AG08395 (cell line): ENCODE data around the gene ZBTB38.

Source experiments
- DNase-seq: peaks from one replicate; pipeline ENCODE4 v3.0.0; 2012; ENCODE audit warnings: mixed read lengths, low spot score

The ZBTB38 gene

DNA sequence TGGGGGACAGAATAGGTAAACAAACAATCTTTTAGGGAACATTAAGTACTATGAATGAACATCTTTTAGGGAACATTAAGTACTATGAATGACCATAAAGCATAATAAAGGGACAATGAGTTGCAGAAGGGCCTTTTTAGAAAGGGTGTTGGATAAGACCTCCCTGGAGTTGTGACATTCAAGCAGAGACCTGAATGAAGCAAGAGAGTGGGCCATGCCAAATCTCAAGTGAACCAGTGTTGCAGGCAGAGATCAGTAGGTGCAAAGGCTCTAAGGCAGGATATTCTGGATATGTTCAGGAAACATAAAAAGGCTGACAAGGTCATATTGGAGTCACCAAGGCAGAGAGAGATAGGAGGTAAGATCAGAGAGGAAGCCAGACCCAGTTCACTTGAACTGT, 29.4 kb upstream of the ZBTB38 start:
- no peak for DNase-seq

DNA sequence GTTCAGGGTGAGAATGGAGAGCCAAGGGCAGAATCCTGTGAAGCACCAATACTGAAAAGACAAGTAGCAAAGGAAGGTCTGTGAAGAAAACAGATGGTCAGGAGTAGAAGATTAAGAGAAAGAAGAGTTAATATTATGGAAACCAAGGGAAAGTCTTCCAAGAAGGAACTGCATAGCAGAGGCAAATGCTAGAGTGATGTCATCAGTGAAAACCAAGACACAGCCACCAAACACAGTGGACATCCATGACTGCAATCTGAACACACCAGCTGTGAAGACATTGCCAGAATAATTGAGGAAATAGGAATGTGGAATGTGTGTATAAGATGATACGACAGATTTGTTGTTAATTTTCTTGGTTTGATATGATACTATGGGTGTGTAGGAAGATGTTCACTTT, 26.8 kb upstream of the ZBTB38 start:
- DNase-seq = no peak

DNA sequence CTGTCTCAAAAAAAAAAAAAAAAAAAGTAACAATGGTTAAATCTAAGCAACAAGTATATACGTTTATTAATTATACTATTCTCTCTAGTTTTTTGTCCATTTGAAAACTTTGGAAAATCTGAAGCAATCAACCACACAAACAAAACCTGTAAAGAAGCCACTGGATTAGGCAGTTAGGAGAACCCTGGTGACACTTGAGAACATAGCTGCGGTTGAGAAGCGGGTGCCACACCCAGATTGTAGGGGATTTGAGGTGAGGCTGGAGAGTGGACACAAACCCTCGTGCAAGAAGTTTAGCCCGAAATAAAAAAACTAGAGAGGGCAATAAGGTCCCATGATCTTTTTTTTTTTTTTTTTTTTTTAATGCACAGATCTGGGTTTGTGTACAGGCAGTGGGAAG, 25.9 kb upstream of the ZBTB38 start:
- no peak for DNase-seq

DNA sequence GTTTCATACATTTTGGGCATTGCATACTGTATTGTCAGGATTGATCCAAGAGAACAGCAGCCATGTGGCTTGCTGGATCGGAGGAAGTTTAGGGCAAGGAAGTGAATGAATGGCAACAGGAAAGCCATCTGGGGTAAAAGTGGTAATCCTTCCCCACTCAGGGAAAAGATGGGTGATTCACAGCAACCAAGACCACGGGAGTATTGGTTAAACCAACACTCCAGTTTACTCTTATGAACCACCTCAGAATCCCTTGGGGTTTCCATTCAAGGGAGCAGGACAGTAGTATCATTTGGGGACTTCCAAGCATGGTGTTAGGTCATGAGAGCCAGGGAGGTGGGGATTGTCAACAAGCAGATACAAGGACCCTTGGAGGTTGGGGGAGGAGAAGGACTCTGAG, 25.2 kb upstream of the ZBTB38 start:
- no peak for DNase-seq

DNA sequence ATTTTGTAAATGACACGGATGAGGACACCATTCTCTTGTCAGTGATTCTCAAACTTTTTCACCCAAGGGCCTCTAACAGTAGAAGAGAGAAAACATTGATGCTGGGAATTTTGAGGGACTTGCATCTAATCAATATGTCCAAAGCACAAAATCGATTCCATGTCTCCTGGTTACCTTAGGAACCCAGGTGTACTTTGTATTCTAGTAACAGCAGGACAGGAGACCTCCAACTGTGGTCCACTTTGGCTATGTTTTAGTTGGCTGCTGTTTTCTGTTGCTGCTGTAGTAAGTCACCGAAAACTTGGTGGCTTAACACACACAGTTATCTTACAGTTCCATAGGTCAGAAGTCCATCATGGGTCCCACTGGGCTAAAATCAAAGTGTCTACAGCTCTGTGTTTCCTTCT, 24.4 kb upstream of the ZBTB38 start:
- no peak for DNase-seq

DNA sequence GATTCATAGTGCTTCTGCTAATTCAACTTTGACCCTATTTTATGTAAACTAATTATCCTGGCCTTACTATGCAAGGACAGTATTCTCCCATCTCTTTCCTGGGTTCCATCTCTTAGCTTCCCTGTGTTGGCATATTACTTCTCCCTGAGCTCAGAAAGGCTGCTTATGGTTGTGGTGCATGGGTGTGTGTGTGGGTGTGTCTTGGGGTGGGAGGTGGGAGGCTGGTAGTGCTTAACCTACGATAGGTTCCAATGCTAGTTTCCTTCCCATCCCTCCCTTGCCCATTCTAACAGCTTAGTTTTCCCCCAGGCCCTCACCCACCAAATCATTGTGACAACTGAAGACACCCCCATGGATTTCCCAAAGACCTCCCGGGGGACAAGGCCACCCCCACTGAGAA, 22.8 kb upstream of the ZBTB38 start:
- no peak for DNase-seq

DNA sequence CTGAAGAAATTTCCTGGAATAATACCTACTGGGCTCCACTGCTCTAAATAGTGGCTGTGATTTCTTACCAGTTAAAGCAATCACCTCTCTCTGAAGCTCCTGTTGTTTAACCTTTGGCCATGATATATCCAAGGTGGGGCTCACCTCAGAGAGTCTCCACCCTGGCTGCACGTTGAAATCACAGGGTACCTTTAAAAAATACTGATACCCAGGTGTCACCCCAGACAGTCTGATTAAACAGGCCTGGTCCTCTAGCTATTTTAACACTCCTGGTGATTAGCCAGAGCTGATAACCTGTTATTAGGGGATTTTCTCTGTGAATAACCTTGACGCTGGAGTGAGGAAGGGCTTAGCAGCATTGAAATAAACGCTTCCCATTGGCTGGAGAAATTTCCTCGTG, 22.3 kb upstream of the ZBTB38 start:
- DNase-seq = no peak

DNA sequence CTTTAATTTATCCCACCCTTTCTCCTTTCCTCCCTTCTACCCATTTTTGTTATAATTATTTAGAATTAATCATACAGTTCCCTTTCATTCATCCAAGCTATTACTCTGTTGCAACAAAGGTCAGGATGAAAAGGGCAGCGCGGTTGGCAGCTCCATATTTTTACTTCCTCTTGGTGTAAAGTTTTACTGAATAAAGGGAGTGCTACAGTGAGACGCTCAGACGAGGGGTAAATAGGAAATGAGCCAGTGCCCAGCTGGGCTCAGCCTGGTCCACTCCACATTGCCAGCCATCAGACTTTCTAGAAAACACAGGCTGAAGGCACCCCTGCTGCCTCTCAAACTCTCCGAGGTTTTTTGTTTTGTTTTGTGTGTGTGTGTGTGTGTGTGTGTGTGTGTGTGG, 21.9 kb upstream of the ZBTB38 start:
- no peak for DNase-seq

DNA sequence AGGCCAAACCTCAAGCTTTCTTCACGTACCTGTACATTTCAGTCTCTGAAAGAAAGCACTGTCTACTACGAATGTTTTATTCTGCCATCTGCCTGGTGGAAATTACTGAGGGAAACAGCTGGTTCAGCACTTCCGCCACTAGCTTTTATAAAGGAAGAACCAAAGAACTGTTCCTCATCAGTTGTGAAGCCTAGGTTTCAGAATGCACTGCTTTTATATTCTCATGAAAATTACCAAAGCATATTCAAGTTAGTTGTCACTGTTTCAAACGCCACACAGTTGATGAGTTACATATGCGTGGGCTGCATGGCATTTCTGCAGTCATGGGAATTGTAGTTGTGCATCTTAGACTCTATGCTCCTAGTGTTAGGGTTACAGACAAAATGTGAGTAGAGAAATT, 21.5 kb upstream of the ZBTB38 start:
- DNase-seq = no peak

DNA sequence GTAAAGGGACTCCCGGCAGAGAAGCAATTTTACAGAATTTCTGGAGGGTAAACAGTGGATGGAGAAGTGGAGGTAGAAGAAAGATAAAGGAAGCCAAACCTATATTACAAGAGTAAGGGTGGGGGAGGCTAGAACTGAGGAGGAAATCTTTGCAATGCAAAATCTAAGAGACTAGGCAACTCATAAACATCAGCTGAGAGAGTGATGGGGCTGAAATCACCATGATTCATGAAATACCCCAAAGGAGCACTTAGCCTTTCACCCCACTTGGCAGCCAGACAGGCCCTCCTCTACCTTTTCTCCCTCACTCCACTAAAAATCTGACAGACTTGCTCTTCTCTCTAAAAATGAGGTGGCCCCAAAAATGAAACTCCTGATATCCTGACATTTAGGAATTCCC, 19.5 kb upstream of the ZBTB38 start:
- no peak for DNase-seq

DNA sequence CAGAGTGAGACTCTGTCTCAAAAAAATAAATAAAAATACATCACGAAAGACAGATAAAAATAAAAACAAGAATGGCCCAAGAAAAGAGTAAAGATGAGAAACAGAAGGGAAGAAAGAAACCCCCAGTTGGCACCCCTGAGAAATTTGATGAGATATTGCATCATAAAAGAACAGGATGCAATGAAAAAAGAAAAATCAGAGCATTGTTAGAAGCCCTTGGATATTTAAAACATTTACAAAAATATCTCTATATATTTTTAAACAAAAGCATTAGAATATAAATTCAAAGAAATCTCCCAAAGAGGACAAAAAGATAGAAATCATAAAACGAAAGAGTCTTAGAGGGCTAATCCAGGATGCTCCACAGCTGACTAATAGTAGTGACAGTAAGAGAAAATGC, 18.6 kb upstream of the ZBTB38 start:
- no peak for DNase-seq

DNA sequence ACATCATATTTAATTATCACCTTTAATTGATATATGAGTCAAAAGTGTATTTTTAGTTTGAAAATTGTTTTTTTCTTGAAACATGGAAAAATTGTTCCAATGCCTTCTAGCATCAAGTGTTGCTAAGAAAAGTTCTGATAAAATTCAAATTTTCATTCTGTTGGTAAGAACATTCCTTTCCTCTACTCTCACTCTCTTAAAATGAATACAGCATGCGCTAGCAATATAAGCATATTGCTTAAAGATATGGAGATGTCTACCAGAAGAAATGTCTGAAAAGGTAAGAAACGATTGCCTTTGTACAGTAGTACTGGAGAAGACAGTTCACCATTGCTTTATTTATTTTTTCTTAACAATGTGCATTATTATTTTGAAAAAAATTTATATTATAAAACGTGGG, 17.6 kb upstream of the ZBTB38 start:
- DNase-seq = no peak

DNA sequence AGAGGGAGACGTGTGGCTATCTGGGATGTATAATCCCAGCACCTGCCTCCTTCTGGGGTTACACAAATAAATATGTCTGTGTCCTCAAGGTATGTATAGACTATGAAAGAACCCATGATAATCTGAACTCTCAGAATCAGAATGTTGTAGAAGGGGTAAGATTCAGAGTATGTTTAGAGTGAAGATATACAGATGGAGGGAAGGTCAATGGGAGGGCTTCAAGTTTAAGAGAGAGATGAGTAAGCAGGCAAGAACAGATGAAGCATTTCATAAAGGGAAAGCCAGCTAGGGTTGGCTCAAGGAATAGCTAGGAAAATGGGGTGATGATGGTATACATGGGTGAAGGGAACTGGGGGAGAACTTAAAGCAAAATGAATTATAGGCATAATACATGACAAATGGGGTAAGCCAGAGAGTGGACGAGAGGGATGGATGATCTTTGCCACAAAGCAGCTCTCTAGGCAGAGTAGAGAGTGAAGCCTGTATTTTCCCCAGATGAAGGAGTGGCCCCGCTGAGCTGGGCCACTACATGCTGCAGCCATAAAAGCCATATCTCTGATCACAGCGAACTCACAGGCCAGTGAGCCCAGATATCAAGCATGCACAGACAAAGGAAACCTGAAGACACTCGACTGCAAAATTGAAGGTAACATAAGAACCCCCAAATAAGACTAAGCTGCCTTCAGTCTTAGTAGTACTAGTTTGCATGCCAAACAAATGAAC, 15.9 kb upstream of the ZBTB38 start:
- no peak for DNase-seq

DNA sequence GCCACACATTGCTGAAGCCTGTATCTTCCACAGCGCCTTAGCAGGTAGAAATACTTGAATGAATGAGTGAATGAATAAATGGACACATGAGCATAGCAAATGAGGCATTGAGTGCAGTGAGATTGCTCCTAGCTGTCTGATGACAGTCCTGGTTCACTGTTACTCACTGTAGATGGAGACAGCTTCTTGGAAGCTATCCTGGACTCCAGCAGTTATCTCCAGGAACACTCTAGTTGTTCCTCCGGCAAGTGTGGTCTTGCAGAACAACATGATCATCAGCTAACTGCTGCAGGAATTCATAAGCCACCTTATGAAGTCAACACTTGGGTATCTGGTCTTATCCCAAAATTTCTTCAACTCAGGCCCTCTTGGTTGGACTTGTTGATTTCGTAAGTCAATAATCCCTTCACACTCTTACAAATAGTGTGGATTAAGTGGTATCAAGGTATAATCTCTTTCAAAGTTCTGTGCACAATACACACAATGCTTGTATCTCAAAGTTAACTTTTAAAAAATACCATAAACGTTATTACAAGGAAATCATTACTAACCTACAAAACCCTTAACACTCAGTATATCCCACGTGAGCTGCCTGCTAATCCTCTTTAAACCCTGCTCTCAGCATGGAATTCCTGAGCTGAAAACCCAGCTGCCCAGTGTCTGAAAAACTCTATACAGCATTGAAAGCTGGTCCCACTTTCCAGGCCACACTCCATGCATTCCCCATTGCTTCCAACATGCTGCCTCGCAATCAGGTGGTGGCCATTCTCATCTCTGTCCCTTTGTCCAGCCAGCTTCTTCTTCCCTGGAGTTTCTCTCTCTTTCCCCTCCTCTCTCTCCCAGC, 14.4 kb upstream of the ZBTB38 start:
- no peak for DNase-seq

DNA sequence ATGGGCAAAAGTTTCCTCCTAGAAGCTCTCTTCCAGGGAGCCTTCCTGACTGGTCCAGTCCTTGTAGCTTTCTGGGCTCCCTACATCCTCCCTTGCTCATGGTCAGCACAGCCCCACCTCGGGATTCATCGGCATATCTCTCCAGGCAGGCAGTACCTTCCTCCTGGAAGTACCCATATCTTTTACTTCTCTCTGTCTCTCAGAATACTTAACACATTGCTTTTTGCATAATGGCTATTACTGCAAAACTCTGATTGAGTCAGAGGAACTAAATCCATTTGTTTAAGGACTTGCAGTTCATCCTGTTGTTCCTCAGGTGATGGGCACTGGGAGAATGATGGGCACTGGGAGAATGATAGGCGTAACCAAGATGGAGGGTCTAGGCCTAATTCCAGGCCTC, 13.8 kb upstream of the ZBTB38 start:
- no peak for DNase-seq

DNA sequence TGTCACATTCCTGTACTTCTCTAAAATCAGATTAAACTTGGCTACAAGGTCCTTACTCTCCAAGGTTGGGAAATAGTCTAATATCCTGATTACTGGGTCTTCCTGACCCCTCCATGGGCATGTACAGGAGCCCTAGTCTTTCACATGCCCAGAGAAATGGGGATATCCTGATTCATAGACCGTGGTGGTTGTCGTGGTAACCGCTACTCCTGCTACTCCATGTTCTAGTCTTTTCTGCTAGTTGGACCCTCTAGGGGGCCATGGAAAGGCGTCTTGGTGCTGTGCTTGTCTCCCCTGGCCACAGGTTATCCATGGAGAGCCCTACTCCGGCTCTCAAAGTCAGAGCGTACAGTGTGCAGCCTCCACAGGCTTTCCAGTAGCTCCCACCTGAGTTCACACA, 13.1 kb upstream of the ZBTB38 start:
- no peak for DNase-seq

DNA sequence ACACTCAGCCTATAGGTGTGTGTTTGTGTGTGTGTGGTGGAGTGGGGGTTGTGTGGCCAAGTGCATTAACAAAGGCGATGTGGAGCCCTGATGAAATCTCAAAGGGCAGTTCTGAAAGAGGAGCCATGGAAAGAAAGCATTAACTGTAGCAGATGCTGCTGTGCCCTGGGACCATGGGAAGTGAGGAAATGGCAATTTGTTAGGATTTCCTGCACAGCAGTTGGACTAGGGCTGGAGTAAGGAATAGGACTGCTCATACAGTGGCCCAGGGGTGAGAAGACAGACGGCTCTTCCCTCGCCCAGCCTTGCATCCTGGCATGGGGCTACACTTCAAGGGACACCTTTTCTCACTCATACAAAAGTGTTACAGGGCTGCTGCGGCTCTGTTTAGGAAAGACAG, 12.3 kb upstream of the ZBTB38 start:
- no peak for DNase-seq

DNA sequence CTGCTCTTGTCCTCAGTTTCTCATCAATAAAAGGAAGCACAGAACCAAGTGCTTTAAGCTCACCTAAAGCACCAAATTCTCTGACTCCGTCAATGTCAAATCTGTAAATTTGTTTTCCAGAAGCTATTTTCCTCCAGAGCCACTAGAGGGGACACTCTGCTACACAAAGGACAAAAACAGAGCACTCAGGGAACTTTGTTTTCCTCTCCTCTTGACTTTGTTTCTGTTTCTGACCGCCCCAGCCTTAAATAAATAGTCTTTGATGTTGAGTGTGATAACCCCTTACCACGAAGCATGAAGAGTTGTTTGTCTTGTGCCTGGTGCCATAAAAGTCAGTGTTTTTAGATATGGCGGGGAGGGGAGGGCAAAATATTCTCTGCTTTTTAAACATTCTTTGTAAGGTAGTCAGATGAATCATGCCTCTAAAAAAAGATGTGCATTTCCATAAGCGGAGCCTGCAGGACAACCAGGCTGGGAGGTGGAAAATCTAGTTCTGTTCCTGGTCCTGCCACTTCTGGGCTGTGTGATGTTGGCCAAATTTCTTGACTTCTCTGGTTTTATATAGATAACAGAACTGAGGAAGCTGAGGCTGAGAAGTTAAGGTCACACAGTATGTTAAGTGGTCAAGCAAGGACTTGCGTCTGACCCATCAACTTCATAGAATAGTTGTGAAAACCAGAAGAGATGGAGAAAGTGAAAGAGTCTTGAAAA, 7.3 kb upstream of the ZBTB38 start:
- peak; percentile 80 for DNase-seq

DNA sequence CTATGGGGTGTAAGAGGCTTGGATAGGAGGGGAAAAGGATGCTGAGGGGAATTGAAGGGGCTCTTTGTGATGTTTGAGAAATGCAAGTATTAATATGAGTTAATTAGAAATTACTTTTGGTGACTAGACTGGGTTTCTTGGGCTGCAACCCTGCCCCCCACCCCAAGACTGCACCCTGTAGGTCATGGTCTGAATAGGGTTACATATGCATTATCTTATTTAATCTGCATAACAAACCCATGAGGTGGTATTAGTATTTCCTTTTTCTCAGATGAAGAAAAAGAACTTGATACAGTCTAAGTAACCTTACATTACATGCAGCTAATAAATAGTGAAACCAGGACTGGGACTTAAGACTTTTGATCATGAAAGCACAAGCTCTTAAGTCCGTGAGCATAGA, 5.6 kb upstream of the ZBTB38 start:
- DNase-seq = no peak

DNA sequence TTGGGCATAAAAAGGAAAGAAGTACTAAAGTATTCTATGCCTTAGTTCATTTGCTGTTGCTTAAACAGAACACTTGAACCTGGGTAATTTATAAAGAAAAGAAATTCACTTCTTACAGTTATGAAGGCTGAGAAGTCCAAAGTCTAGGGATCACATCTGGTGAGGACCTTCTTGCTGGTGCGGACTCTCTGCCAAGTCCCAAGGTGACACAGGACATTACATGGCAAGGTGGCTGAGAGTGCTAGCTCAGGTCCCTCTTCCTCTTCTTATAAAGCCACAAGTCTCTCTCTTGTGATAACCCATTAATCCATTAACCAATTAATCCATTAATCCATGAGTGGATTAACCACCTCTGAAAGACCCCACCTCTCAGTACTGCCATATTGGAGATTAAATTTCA, 3.1 kb upstream of the ZBTB38 start:
- DNase-seq = no peak

DNA sequence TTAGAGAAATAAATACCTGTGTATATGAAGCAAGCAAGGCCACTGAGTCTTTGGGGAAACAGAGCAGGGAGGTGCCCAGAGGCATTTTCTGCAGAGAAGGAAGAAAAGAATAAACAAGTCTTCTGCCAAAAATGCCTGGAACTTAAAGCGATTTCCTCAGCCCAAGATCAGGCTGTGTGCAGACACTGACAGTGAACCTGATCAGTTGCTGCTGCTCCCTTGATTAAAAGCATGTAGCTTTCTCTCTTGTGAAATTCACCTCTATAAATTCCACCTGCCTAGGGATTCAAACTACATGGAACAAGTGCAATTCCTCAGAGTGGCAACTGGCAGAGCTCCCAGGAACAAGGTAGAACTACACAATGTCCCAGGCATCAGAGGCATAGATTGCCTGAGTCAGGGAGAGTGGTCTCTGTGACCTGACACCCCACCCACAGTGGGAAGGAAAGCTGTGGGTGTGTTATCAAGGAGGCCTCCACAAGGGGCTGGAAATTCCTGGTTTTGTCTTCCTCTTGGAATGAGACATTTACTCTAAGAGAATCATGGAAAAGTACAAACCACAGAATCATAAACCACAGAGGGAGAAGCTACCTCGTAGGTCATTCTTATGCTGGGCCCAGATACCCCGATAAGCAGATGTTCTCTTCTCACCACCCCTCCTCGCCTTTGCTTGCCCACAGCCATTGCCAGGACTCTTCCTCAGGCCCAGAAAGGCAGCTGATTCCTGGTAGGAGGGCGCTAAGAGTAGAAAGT, 1.8 kb upstream of the ZBTB38 start:
- DNase-seq = peak; percentile 75

DNA sequence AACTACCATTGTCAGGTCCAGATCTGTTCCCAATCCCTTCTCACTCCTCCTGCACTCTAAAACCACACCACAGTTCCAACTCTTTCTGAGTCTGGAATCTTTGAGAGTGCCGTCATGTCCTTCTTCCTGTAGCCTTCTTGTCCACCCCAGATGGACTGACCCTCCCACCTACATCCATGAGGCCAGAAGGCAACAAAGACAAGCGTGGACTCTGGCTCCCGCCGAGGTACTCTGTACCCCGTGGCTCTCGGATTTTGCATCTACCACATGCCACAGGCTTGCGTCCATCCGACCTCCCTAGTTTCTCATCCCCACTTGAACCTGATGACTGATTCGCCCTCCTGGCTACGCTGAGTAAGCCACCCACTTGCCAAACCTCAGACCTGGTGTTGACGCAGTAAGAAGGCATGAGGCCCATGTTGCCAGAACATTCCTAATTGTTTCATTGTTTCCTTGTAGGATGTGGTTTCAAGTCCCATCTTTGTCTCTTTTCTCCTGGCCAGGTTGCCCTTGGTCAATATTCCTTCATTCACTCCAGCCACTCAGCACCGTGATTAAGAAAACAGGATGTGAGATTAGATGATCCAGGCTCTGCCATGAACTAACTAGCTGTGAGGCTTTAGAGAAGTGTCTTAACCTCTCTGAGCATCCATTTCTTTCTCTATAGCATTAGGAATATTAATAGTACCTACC, 1.1 kb upstream of the ZBTB38 start:
- peak; percentile 91 for DNase-seq
